B cell (primary cell): ENCODE results near the gene WDFY2. TPM values are rescaled to one million over a fixed set of nuclear protein-coding genes. Genes with fewer than 3 reads are reported as not detected.

ENCODE experiments used
- ATAC-seq: fragments of 200-7000 bp; cut with Tn5 transposase; one replicate; pipeline ENCODE4 v1.10.0; 2021; ENCODE audit warnings: low read depth, mild to moderate bottlenecking, moderate number of reproducible peaks, moderate library complexity
- CTCF ChIA-PET: fragments of 350-600 bp; sonication (Branson Sonifier 250); formaldehyde crosslinking; loops from one replicate; lab custom pipeline; 2021; ENCODE audit warnings: antibody characterized with exemption, inconsistent platforms; lab: Charles Lee
- POLR2A ChIA-PET: fragments of 350-600 bp; sonication (Branson Sonifier 250); formaldehyde crosslinking; loops from one replicate; lab custom pipeline; 2021; ENCODE audit warnings: antibody characterized with exemption; lab: Charles Lee
- DNase-seq: peaks from one replicate; pipeline ENCODE4 v3.0.0; 2013
- H2AFZ ChIP-seq: 2 replicates; pipeline ENCODE4 v1.6.1; 2012; ENCODE audit warnings: mild to moderate bottlenecking, low read depth, low read length; ENCODE audit not compliant: insufficient read depth, poor library complexity, severe bottlenecking
- H3K27ac ChIP-seq, 2 donors: 1 replicate in 1 of 2; 2 replicates in 1 of 2; pipeline ENCODE4 v1.5.1; 2012 to 2013; ENCODE audit warnings: low read length in 2 of 2, mild to moderate bottlenecking in 2 of 2, moderate library complexity in 1 of 2
- H3K27me3 ChIP-seq, 4 experiments: fragments of 200-600 bp in 1 of 4; sonication (generic) in 1 of 4; replicated peaks in 1 of 4; 1 replicate in 2 of 4; 2 replicates in 2 of 4; pipeline versions ENCODE4 v1.6.1 to v1.7.0; 2013 to 2016; ENCODE audit warnings: low read length in 3 of 4, mild to moderate bottlenecking in 2 of 4, mixed read lengths in 1 of 4, moderate library complexity in 1 of 4; ENCODE audit not compliant: insufficient read depth in 4 of 4, control insufficient read depth in 3 of 4; ENCODE audit errors: control extremely low read depth in 1 of 4
- H3K36me3 ChIP-seq, 2 experiments: replicated peaks in 1 of 2; 1 replicate in 1 of 2; 2 replicates in 1 of 2; pipeline versions ENCODE4 v1.6.1 to v1.7.1; 2013; ENCODE audit warnings: low read length in 1 of 2; ENCODE audit not compliant: insufficient read depth in 2 of 2, control insufficient read depth in 1 of 2; ENCODE audit errors: control extremely low read depth in 1 of 2, extremely low read depth in 1 of 2
- H3K4me1 ChIP-seq, 2 donors: fragments of 200-600 bp in 1 of 2; sonication (generic) in 1 of 2; 1 replicate in 1 of 2; 2 replicates in 1 of 2; pipeline versions ENCODE4 v1.5.1 to v1.6.1; 2013 to 2017; ENCODE audit warnings: low read length in 2 of 2; ENCODE audit not compliant: control insufficient read depth in 2 of 2, insufficient read depth in 2 of 2
- H3K4me2 ChIP-seq: replicated peaks from 2 replicates; pipeline ENCODE3; 2012; ENCODE audit warnings: mild to moderate bottlenecking, low read depth, low read length; ENCODE audit not compliant: poor library complexity, severe bottlenecking
- H3K4me3 ChIP-seq, 5 experiments: fragments of 200-600 bp in 1 of 5; sonication (generic) in 1 of 5; 1 replicate in 3 of 5; 2 replicates in 2 of 5; pipeline versions ENCODE4 v1.5.1 to v1.7.0; 2011 to 2016; ENCODE audit warnings: low read length in 4 of 5, mild to moderate bottlenecking in 4 of 5, low read depth in 2 of 5, control low read depth in 1 of 5, moderate library complexity in 1 of 5; ENCODE audit not compliant: insufficient read depth in 1 of 5; ENCODE audit errors: control extremely low read depth in 1 of 5, extremely low read depth in 1 of 5
- H3K79me2 ChIP-seq: fragments of 200-600 bp; sonication (generic); one replicate; pipeline ENCODE4 v1.6.0; 2016; ENCODE audit warnings: low read length; ENCODE audit not compliant: control insufficient read depth, insufficient read depth
- H3K9ac ChIP-seq: fragments of 200-600 bp; sonication (generic); 2 replicates; pipeline ENCODE4 v1.6.1; 2017; ENCODE audit warnings: mild to moderate bottlenecking, low read length, moderate library complexity
- H3K9me3 ChIP-seq, 3 donors: one replicate each; pipeline versions ENCODE4 v1.6.1 to v1.7.1; 2013; ENCODE audit warnings: low read length in 2 of 3; ENCODE audit not compliant: control insufficient read depth in 2 of 3, insufficient read depth in 1 of 3; ENCODE audit errors: control extremely low read depth in 1 of 3
- H4K20me1 ChIP-seq: 2 replicates; pipeline ENCODE4 v1.6.0; 2012; ENCODE audit warnings: mild to moderate bottlenecking, low read length; ENCODE audit not compliant: insufficient read depth, control insufficient read depth, poor library complexity, severe bottlenecking
- H3K27ac Mint-ChIP-seq: one replicate; pipeline ENCODE4 v1.8.0; 2021; ENCODE audit warnings: mixed read lengths
- H3K27me3 Mint-ChIP-seq: one replicate; pipeline ENCODE4 v1.8.0; 2021; ENCODE audit warnings: mixed read lengths
- H3K4me1 Mint-ChIP-seq: one replicate; pipeline ENCODE4 v1.8.0; 2021; ENCODE audit warnings: mixed read lengths
- H3K4me3 Mint-ChIP-seq: one replicate; pipeline ENCODE4 v1.8.0; 2021; ENCODE audit warnings: mixed read lengths
- H3K9me3 Mint-ChIP-seq: one replicate; pipeline ENCODE4 v1.8.0; 2022; ENCODE audit warnings: mixed read lengths; ENCODE audit not compliant: insufficient read depth
- CTCF ChIP-seq: fragments of 200-600 bp; IDR thresholded peaks from one replicate; pipeline ENCODE4 v1.8.0; 2022; ENCODE audit warnings: antibody characterized with exemption, mild to moderate bottlenecking
- EZH2 ChIP-seq: IDR thresholded peaks from 2 replicates; pipeline ENCODE4 v1.6.1; 2012; ENCODE audit warnings: borderline replicate concordance, low read depth, mild to moderate bottlenecking, moderate library complexity, low read length; ENCODE audit not compliant: insufficient read depth, poor library complexity, severe bottlenecking
- WGBS: methylation state at CpG from one replicate; pipeline ENCODE4 v1.1.5; 2013; ENCODE audit warnings: missing lambda C conversion rate; ENCODE audit not compliant: insufficient coverage; 5-methylcytosine and 5-hydroxymethylcytosine counted together
- intact Hi-C: fragments of 100-400 bp; cut with micrococcal nuclease; formaldehyde crosslinking; loops from one replicate; pipeline ENCODE4 v1.10.0; 2022
- polyA plus RNA-seq: library from polyadenylated mRNA; depleted of rRNA; stranded (reverse); fragments of >200 nt; gene quantifications from 2 replicates; pipeline ENCODE4 v1.2.3, GENCODE V29; 2012
- total RNA-seq, 2 donors: library from RNA; stranded (reverse); fragments of 120-200 nt in 1 of 2; gene quantifications; 1 replicate in 1 of 2; 2 replicates in 1 of 2; pipeline versions ENCODE4 v1.2.3 to v1.2.4, GENCODE V29; 2013 to 2022

The WDFY2 gene
- total and polyA plus RNA-seq, 2 donors (not counting 1 experiment from before 2014, with no cell fraction given), result 12.4 to 47.7 TPM

DNA sequence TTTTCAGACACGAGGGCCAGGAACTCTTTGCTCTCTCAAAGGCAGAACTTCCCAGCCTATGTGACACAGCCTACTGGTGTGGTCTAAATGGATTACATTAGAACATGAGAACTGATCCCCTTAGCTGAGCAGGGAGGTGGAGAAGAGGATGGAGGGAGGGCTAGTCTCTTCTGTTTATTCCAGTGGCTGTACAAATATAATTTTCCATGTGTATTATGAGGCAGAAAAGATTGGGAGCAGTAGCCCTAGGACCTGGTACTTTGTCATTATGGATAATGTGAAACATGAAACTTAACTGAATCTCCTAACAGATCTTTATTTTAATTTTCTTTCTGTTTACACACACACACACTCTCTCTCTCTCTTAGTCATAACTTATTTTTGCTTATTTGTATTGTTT is 82.1 kb downstream of the WDFY2 start:
- no peak for ATAC-seq
- Mint-ChIP-seq H3K27me3 (no peaks in the 10 kb centered on the region), H3K4me1 (peaks cover 48% of the 10 kb centered on the region), H3K9me3 (peaks cover 4% of the 10 kb centered on the region), H3K27ac (no peak overlapping the region), H3K4me3 (no peak overlapping the region)
- Histone ChIP-seq H3K4me1 (peaks cover 15 to 20% of the 10 kb centered on the region in 2 donors), H3K4me2 (no peak overlapping the region), H2AFZ (no peak overlapping the region), H3K27me3 (no peaks in the 10 kb centered on the region), H3K9ac (no peak overlapping the region), H3K36me3 (peaks cover 0 to 2% of the 10 kb centered on the region in 2 experiments), H3K27ac (no peak overlapping the region), H4K20me1 (peaks cover 16% of the 10 kb centered on the region), H3K4me3 (no peak overlapping the region), H3K9me3 (no peaks in the 10 kb centered on the region), H3K79me2 (peaks cover 38% of the 10 kb centered on the region)
- intact Hi-C loops, result no loop called here
- ChIA-PET CTCF (no interaction called here), POLR2A (no interaction called here)
- WGBS, result no CpG with 5 or more reads among the region's 1 CpG
- TF ChIP-seq CTCF, result no peak
- TF ChIP-seq EZH2, result no peak
- DNase-seq, result no peak

GRCh38 chr13:51666839-51667238 is 82.6 kb downstream of the WDFY2 start:
- ChIA-PET CTCF (no interaction called here), POLR2A (no interaction called here)
- H3K27me3 Mint-ChIP-seq, result no peaks in the 10 kb centered on the region
- TF ChIP-seq EZH2, result no peak
- no peak for TF ChIP-seq CTCF
- Histone ChIP-seq H3K9ac (no peak overlapping the region), H2AFZ (no peak overlapping the region), H3K36me3 (peaks cover 0 to 2% of the 10 kb centered on the region in 2 experiments), H3K27ac (no peak overlapping the region), H3K4me1 (peaks cover 15 to 20% of the 10 kb centered on the region in 2 donors), H3K4me2 (no peak overlapping the region), H3K27me3 (no peaks in the 10 kb centered on the region), H3K4me3 (no peak overlapping the region), H3K79me2 (peaks cover 43% of the 10 kb centered on the region), H3K9me3 (peaks cover 0 to 4% (median 0%) of the 10 kb centered on the region in 3 donors), H4K20me1 (peaks cover 16% of the 10 kb centered on the region)
- intact Hi-C loops, result no loop called here
- no peak overlapping the region for H3K4me3 Mint-ChIP-seq
- WGBS, result 100% methylated on average over 1 of the region's 1 CpG
- DNase-seq (no peak), ATAC-seq (no peak)
- peaks cover 50% of the 10 kb centered on the region for H3K4me1 Mint-ChIP-seq
- H3K27ac Mint-ChIP-seq, result no peak overlapping the region
- H3K9me3 Mint-ChIP-seq, result peaks cover 4% of the 10 kb centered on the region
